Measurements from ENCODE around the gene OR10S1.
"Not testable (repeated sequence)": the region's sequence is repeated elsewhere in the genome, so short reads cannot be mapped to it uniquely, and the experiment has no call there.

The OR10S1 gene, protein sequence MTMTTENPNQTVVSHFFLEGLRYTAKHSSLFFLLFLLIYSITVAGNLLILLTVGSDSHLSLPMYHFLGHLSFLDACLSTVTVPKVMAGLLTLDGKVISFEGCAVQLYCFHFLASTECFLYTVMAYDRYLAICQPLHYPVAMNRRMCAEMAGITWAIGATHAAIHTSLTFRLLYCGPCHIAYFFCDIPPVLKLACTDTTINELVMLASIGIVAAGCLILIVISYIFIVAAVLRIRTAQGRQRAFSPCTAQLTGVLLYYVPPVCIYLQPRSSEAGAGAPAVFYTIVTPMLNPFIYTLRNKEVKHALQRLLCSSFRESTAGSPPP

DNA sequence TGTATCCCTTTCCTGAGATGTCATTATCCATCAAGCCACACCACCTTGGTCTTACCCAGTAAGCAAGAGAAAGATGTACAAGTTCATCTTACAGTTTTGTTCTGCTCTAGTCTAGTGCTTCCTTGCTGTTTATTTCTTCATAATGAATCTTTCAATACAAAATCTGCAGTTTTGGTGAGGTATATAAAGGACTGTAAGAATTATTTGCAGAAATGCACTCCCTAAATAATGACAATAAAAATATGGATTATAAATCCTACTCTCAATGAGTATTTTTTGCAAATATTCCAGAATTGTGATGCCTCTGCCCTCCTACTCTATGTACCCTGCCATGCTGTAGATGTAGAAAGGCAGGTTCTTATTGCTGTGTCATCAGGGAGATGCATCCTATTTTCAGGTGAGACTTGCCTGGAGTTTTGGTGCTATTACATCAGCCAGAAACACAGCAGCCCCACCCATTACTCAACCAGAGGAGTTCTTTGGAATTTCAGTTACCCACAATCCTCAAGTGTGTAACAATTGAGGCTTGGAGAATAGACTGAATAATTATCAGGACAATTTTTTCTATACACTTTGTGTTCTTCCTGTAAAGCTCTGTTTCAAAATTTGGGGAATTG is at the start of gene OR10S1:
TSS of gene OR10S1 (minus strand) at position 51 of the 617 bp plus-strand sequence. CDS start 117 bp downstream, outside the sequence.
- TF ChIP-seq ZFX (IDR thresholded peaks at IDR 0.05; ENCODE audit: borderline replicate concordance) = no peak
- TF ChIP-seq, protein P1, sequence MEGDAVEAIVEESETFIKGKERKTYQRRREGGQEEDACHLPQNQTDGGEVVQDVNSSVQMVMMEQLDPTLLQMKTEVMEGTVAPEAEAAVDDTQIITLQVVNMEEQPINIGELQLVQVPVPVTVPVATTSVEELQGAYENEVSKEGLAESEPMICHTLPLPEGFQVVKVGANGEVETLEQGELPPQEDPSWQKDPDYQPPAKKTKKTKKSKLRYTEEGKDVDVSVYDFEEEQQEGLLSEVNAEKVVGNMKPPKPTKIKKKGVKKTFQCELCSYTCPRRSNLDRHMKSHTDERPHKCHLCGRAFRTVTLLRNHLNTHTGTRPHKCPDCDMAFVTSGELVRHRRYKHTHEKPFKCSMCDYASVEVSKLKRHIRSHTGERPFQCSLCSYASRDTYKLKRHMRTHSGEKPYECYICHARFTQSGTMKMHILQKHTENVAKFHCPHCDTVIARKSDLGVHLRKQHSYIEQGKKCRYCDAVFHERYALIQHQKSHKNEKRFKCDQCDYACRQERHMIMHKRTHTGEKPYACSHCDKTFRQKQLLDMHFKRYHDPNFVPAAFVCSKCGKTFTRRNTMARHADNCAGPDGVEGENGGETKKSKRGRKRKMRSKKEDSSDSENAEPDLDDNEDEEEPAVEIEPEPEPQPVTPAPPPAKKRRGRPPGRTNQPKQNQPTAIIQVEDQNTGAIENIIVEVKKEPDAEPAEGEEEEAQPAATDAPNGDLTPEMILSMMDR (IDR thresholded peaks at IDR 0.05) = no peak

DNA sequence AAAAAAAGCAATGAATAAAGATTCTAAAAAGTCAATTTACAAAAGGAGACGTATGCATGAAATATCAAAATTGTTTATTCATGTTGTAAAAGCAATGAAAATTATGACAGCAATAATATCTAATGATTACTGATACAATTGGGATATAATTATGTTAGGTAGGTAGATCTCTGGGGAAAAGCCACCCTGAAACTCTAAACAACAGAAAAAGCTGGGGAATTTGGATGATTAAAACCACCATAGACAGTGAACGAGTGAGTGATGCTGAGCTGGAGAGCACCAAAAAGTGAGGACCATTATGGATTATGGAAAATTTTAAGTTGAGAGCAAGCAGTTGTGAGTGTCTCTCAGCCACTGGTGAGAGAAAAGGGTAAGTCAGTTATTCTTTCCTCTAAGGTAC is 48.9 kb upstream of the OR10S1 start, which contains the start of gene OR10G8:
TSS of gene OR10G8 (plus strand) at position 301 of the 400 bp plus-strand sequence. CDS start 2,825 bp downstream, outside the sequence.
- TF ChIP-seq ZFX (IDR thresholded peaks at IDR 0.05; ENCODE audit: borderline replicate concordance) = no peak
- TF ChIP-seq, protein P1 (IDR thresholded peaks at IDR 0.05) = no peak
- H3K27ac ChIP-seq = no peak within 1 kb of the TSS

More for the DNA sequence above, at the start of gene OR10S1:
- no peak within 1 kb of the TSS for H3K27ac ChIP-seq

DNA sequence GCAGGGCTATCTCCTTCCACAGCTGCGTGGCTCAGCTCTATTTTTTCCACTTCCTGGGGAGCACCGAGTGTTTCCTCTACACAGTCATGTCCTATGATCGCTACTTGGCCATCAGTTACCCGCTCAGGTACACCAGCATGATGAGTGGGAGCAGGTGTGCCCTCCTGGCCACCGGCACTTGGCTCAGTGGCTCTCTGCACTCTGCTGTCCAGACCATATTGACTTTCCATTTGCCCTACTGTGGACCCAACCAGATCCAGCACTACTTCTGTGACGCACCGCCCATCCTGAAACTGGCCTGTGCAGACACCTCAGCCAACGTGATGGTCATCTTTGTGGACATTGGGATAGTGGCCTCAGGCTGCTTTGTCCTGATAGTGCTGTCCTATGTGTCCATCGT is 38.3 kb upstream of the OR10S1 start:
- not testable (repeated sequence) for H3K27ac ChIP-seq

- no peak within 1 kb of the TSS for H3K27ac ChIP-seq
- no peak for TF ChIP-seq ZFX (IDR thresholded peaks at IDR 0.05; ENCODE audit: borderline replicate concordance)
- TF ChIP-seq, protein P1 (IDR thresholded peaks at IDR 0.05) = no peak
Observed at GRCh38 chr11:124012697-124013096, 35.1 kb upstream of the OR10S1 start, which contains the start of gene OR10G4. Gene OR10G4 (plus strand): TSS chr11:124012997. CDS start chr11:124015575, 2,578 bp downstream.

DNA sequence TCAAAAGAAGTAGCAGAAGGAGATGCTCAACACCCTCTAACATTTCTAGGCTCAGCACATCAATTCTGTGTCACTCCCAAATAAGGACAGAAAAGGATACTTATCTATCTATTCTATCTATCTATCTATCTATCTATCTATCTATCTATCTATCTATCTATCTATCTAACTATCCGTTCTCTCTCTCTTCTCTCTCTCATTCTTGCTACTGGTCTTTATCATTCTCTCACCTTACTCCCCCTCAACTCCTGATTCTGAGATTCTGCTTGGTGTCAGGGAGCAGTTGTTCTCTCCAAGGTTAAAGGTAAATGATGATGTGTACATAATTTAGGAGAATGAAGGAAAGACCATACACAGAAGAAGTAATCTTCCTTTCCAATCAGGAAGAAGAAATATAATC is 17.5 kb upstream of the OR10S1 start, which contains the start of gene OR10G6:
TSS of gene OR10G6 (minus strand) at position 43 of the 400 bp plus-strand sequence. CDS start at position 43, 0 bp downstream.
- TF ChIP-seq ZFX (IDR thresholded peaks at IDR 0.05; ENCODE audit: borderline replicate concordance) = no peak
- TF ChIP-seq, protein P1 (IDR thresholded peaks at IDR 0.05) = no peak

GRCh38 chr11:123979311-123979710 is 1.7 kb upstream of the OR10S1 start:
- TF ChIP-seq ZFX (IDR thresholded peaks at IDR 0.05; ENCODE audit: borderline replicate concordance) = no peak
- TF ChIP-seq, protein P1 (IDR thresholded peaks at IDR 0.05) = no peak
- H3K27ac ChIP-seq = no peak overlapping the region

More for the DNA sequence above, 17.5 kb upstream of the OR10S1 start, which contains the start of gene OR10G6:
- no peak within 1 kb of the TSS for H3K27ac ChIP-seq

DNA sequence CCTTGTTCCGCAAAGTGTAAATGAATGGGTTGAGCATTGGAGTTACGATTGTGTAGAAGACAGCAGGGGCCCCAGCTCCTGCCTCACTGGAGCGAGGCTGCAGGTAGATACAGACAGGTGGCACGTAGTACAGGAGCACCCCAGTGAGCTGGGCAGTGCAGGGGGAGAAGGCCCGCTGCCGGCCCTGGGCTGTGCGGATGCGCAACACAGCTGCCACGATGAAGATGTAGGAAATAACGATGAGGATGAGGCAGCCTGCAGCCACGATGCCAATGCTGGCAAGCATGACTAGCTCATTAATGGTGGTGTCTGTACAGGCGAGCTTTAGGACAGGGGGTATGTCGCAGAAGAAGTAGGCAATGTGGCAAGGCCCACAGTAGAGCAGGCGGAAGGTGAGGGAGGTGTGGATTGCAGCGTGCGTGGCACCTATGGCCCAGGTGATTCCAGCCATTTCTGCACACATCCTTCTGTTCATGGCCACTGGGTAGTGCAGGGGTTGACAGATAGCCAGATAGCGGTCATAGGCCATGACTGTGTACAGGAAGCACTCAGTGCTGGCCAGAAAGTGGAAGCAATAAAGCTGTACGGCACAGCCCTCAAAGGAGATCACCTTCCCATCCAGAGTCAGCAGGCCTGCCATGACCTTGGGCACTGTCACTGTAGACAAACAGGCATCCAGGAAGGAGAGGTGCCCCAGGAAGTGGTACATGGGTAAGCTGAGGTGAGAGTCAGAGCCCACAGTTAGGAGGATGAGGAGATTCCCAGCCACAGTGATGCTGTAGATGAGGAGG is 616 bp downstream of the OR10S1 start:
- TF ChIP-seq ZFX (IDR thresholded peaks at IDR 0.05; ENCODE audit: borderline replicate concordance) = no peak
- TF ChIP-seq, protein P1 (IDR thresholded peaks at IDR 0.05) = no peak
- H3K27ac ChIP-seq = no peak overlapping the region

Data from 22Rv1 (cell line).